ENCODE data around the gene CCS. TPM values are rescaled to one million over a fixed set of nuclear protein-coding genes. Genes with fewer than 3 reads are reported as not detected.
"Not testable (repeated sequence)": the region's sequence is repeated elsewhere in the genome, so short reads cannot be mapped to it uniquely, and the experiment has no call there.

CCS gene
- total and polyA plus RNA-seq, 5 donors: 30.3 to 45.8 (median 35.1) TPM

- DNase-seq (no peak), ATAC-seq (no peak)
- no peaks in the 10 kb centered on the region for H3K9me3 ChIP-seq (ENCODE audit: control insufficient read depth, low read length)
- WGBS: 77% methylated on average over 7 of the region's 7 CpGs
- H3K4me1 ChIP-seq (ENCODE audit: control insufficient read depth, insufficient read depth, low read length): peaks cover 17% of the 10 kb centered on the region
- intact Hi-C loops (cut with DNase I): loop anchor here in 1 of 4 donors (10.0 kb wide), 1 partner anchor 47 kb away; the partner anchor contains the start of gene RBM4B
- H3K27me3 ChIP-seq (ENCODE audit: control insufficient read depth, insufficient read depth): no peaks in the 10 kb centered on the region
- no peak overlapping the region for H3K27ac ChIP-seq (ENCODE audit: low read length)
- no peak overlapping the region for H3K4me3 ChIP-seq (ENCODE audit: low read length)
Measured at GRCh38 chr11:66628061-66628603, 35.1 kb downstream of the CCS start.

- DNase-seq (no peak), ATAC-seq (no peak)
- Histone ChIP-seq H3K4me1 (ENCODE audit: control insufficient read depth, insufficient read depth, low read length) (peaks cover 6% of the 10 kb centered on the region), H3K4me3 (ENCODE audit: low read length) (no peak overlapping the region), H3K27me3 (ENCODE audit: control insufficient read depth, insufficient read depth) (no peaks in the 10 kb centered on the region), H3K9me3 (ENCODE audit: control insufficient read depth, low read length) (no peaks in the 10 kb centered on the region), H3K27ac (ENCODE audit: low read length) (no peak overlapping the region)
- 79% methylated on average over 2 of the region's 2 CpGs for WGBS
- intact Hi-C loops (cut with DNase I): loop anchor here in 1 of 4 donors (10.0 kb wide), 1 partner anchor 45 kb away; the partner anchor contains the start of gene RBM4B
Measured at GRCh38 chr11:66629356-66629755, 36.4 kb downstream of the CCS start.

GRCh38 chr11:66631883-66632282, 38.9 kb downstream of the CCS start:
- WGBS: 89% methylated on average over 6 of the region's 6 CpGs
- no peaks in the 10 kb centered on the region for H3K27me3 ChIP-seq (ENCODE audit: control insufficient read depth, insufficient read depth)
- no peak for ATAC-seq
- intact Hi-C loops (cut with DNase I): no loop called here
- no peak overlapping the region for H3K27ac ChIP-seq (ENCODE audit: low read length)
- H3K4me3 ChIP-seq (ENCODE audit: low read length): no peak overlapping the region
- no peak for DNase-seq
- no peaks in the 10 kb centered on the region for H3K9me3 ChIP-seq (ENCODE audit: control insufficient read depth, low read length)
- peaks cover 3% of the 10 kb centered on the region for H3K4me1 ChIP-seq (ENCODE audit: control insufficient read depth, insufficient read depth, low read length)

GRCh38 chr11:66632952-66633351, 40.0 kb downstream of the CCS start:
- Histone ChIP-seq H3K4me3 (ENCODE audit: low read length) (no peak overlapping the region), H3K4me1 (ENCODE audit: control insufficient read depth, insufficient read depth, low read length) (no peaks in the 10 kb centered on the region), H3K27me3 (ENCODE audit: control insufficient read depth, insufficient read depth) (no peaks in the 10 kb centered on the region), H3K9me3 (ENCODE audit: control insufficient read depth, low read length) (no peaks in the 10 kb centered on the region), H3K27ac (ENCODE audit: low read length) (no peak overlapping the region)
- intact Hi-C loops (cut with DNase I): no loop called here
- no peak for DNase-seq
- WGBS: 87% methylated on average over 2 of the region's 2 CpGs
- no peak for ATAC-seq

- ATAC-seq (no peak), DNase-seq (no peak)
- Histone ChIP-seq H3K27me3 (ENCODE audit: control insufficient read depth, insufficient read depth) (no peaks in the 10 kb centered on the region), H3K27ac (ENCODE audit: low read length) (no peak overlapping the region), H3K4me1 (ENCODE audit: control insufficient read depth, insufficient read depth, low read length) (peaks cover 10% of the 10 kb centered on the region), H3K4me3 (ENCODE audit: low read length) (no peak overlapping the region), H3K9me3 (ENCODE audit: control insufficient read depth, low read length) (no peaks in the 10 kb centered on the region)
- intact Hi-C loops (cut with DNase I): no loop called here
- 80% methylated on average over 3 of the region's 3 CpGs for WGBS
Measured at GRCh38 chr11:66636411-66636810, 43.4 kb downstream of the CCS start.

- intact Hi-C loops (cut with DNase I): no loop called here
- Histone ChIP-seq H3K27me3 (ENCODE audit: control insufficient read depth, insufficient read depth) (no peaks in the 10 kb centered on the region), H3K4me1 (ENCODE audit: control insufficient read depth, insufficient read depth, low read length) (peaks cover 10% of the 10 kb centered on the region), H3K4me3 (ENCODE audit: low read length) (peak overlapping the region; percentile 51), H3K27ac (ENCODE audit: low read length) (peak overlapping the region; percentile 42), H3K9me3 (ENCODE audit: control insufficient read depth, low read length) (no peaks in the 10 kb centered on the region)
- 43% methylated on average over 12 of the region's 12 CpGs for WGBS
- no peak for DNase-seq
- ATAC-seq: peak; percentile 3 to 5
Measured at GRCh38 chr11:66637557-66638176, 44.7 kb downstream of the CCS start.

- Histone ChIP-seq H3K27ac (ENCODE audit: low read length) (peak within 1 kb of the TSS; percentile 88), H3K9me3 (ENCODE audit: control insufficient read depth, low read length) (no peaks in the 10 kb centered on the region), H3K27me3 (ENCODE audit: control insufficient read depth, insufficient read depth) (no peaks in the 10 kb centered on the region), H3K4me3 (ENCODE audit: low read length) (peak within 1 kb of the TSS; percentile 80), H3K4me1 (ENCODE audit: control insufficient read depth, insufficient read depth, low read length) (peaks cover 12% of the 10 kb centered on the region)
- peak; percentile 98 to 99 for ATAC-seq
- intact Hi-C loops (cut with DNase I): no loop called here
- under 1% methylated on average over 63 of the region's 63 CpGs for WGBS
- DNase-seq: peak; percentile 97 to 98 (median 98)
Measured at GRCh38 chr11:66638177-66639065, 45.4 kb downstream of the CCS start, which contains the start of gene RBM4. Gene RBM4, plus strand, starts transcription at chr11:66638703. Its CDS starts 1,009 bp downstream, at chr11:66639712.

GRCh38 chr11:66639066-66639813, 46.3 kb downstream of the CCS start:
- ATAC-seq: peak in 1 of 2 donors; percentile 3
- WGBS: 3% methylated on average over 27 of the region's 27 CpGs
- H3K27ac ChIP-seq (ENCODE audit: low read length): peak overlapping the region; percentile 88
- peaks cover 18% of the 10 kb centered on the region for H3K4me1 ChIP-seq (ENCODE audit: control insufficient read depth, insufficient read depth, low read length)
- DNase-seq: peak in 1 of 3 donors; percentile 33
- H3K4me3 ChIP-seq (ENCODE audit: low read length): peak overlapping the region; percentile 80
- H3K9me3 ChIP-seq (ENCODE audit: control insufficient read depth, low read length): no peaks in the 10 kb centered on the region
- H3K27me3 ChIP-seq (ENCODE audit: control insufficient read depth, insufficient read depth): no peaks in the 10 kb centered on the region
- intact Hi-C loops (cut with DNase I): no loop called here

GRCh38 chr11:66639814-66640340, 46.9 kb downstream of the CCS start:
- H3K27ac ChIP-seq (ENCODE audit: low read length); H3K9me3 ChIP-seq (ENCODE audit: control insufficient read depth, low read length); ATAC-seq; intact Hi-C loops (cut with DNase I); H3K27me3 ChIP-seq (ENCODE audit: control insufficient read depth, insufficient read depth): not testable (repeated sequence)
- WGBS: 41% methylated on average over 10 of the region's 10 CpGs
- Histone ChIP-seq H3K4me3 (ENCODE audit: low read length) (peak overlapping the region; percentile 41), H3K4me1 (ENCODE audit: control insufficient read depth, insufficient read depth, low read length) (peaks cover 18% of the 10 kb centered on the region)
- peak in 1 of 3 donors; percentile 11 for DNase-seq

- intact Hi-C loops (cut with DNase I): no loop called here
- no peak overlapping the region for H3K27ac ChIP-seq (ENCODE audit: low read length)
- no peaks in the 10 kb centered on the region for H3K9me3 ChIP-seq (ENCODE audit: control insufficient read depth, low read length)
- no peaks in the 10 kb centered on the region for H3K27me3 ChIP-seq (ENCODE audit: control insufficient read depth, insufficient read depth)
- peaks cover 22% of the 10 kb centered on the region for H3K4me1 ChIP-seq (ENCODE audit: control insufficient read depth, insufficient read depth, low read length)
- H3K4me3 ChIP-seq (ENCODE audit: low read length): peak overlapping the region; percentile 41
- ATAC-seq: no peak
- peak in 1 of 3 donors; percentile 30 for DNase-seq
- 11% methylated on average over 3 of the region's 3 CpGs for WGBS
Measured at GRCh38 chr11:66641834-66642233, 48.8 kb downstream of the CCS start.
